ENCODE data around the gene TBC1D14. TPM values are rescaled to one million over a fixed set of nuclear protein-coding genes. Genes with fewer than 3 reads are reported as not detected.

TBC1D14 gene
- total and polyA plus RNA-seq, 2 of the 4 experiments (the other 2 are of a cell fraction) = 31.7 to 40.7 TPM

- Histone ChIP-seq H3K14ac (replicated peaks; ENCODE audit: low read depth, low read length) (no peak overlapping the region), H3K79me1 (ENCODE audit: low read depth in 1 of 2, low read length in 2 of 2) (peaks cover 6 to 15% of the 10 kb centered on the region in 2 experiments; a peak in 3 of 4 replicates), H3K4me1 (ENCODE audit: control insufficient read depth, insufficient read depth, low read length) (peaks cover 6% of the 10 kb centered on the region; the same call in 1 of the 2 replicates), H2BK120ac (ENCODE audit: low read depth, low read length) (no peak overlapping the region), H4K20me1 (ENCODE audit: insufficient read depth, low read length) (peaks cover 4% of the 10 kb centered on the region; the same call in 1 of the 2 replicates), H2BK5ac (ENCODE audit: low read depth, low read length, poor library complexity, severe bottlenecking) (no peak overlapping the region), H3K36me3 (ENCODE audit: control insufficient read depth, insufficient read depth, low read length) (peaks cover 1% of the 10 kb centered on the region; the same call in 1 of the 2 replicates), H3K27me3 (ENCODE audit: control insufficient read depth, insufficient read depth, low read length) (no peaks in the 10 kb centered on the region), H2BK20ac (ENCODE audit: low read depth, low read length) (no peak overlapping the region), H2BK15ac (ENCODE audit: low read depth, low read length) (no peak overlapping the region), H2AFZ (replicated peaks; ENCODE audit: low read length, poor library complexity) (no peak overlapping the region), H3K23ac (ENCODE audit: low read depth, low read length) (no peak overlapping the region), H3K9ac (ENCODE audit: low read depth, low read length) (no peak overlapping the region), H3K9me3 (ENCODE audit: control insufficient read depth, insufficient read depth, low read length) (no peaks in the 10 kb centered on the region), H3K4me3 (ENCODE audit: insufficient read depth, low read depth, low read length) (no peak overlapping the region), H4K91ac (ENCODE audit: insufficient read depth, low read depth, low read length) (no peak overlapping the region), H3K4ac (ENCODE audit: low read depth, low read length) (no peak overlapping the region), H2AK5ac (ENCODE audit: low read depth, low read length) (no peak overlapping the region), H4K5ac (ENCODE audit: low read depth, low read length) (no peak overlapping the region), H3K18ac (ENCODE audit: low read depth, low read length) (no peak overlapping the region), H3K27ac (ENCODE audit: insufficient read depth, low read length) (no peak overlapping the region), H2AK9ac (replicated peaks; ENCODE audit: low read depth, low read length, poor library complexity) (no peak overlapping the region), H3K9me1 (ENCODE audit: insufficient read depth, low read length) (0 out of 2 replicates have a peak, but pooled peaks cover 3% of the 10 kb centered on the region), H3K4me2 (ENCODE audit: low read depth, low read length) (no peak overlapping the region), H3K56ac (ENCODE audit: extremely low read depth, insufficient read depth, low read length) (no peak overlapping the region), H4K8ac (ENCODE audit: low read depth in 2 of 2, low read length in 2 of 2) (no peak overlapping the region)
- ATAC-seq (ENCODE audit: low read depth) (no peak), DNase-seq (no peak)
- WGBS, 2 experiments (ENCODE audit: extremely low coverage in 2 of 2, insufficient read length in 1 of 2) = 94% methylated on average over 10 of the region's 15 CpGs; no CpG with 5 or more reads in 1 of the 2 experiments
- CTCF ChIA-PET = no interaction called here
- intact Hi-C loops (cut with micrococcal nuclease) = no loop called here
- TF ChIP-seq MAFK (IDR thresholded peaks at IDR 0.05; ENCODE audit: low read depth, low read length) (no peak), CEBPB (IDR thresholded peaks at IDR 0.05; ENCODE audit: low read depth, low read length) (no peak), CTCF (conservative IDR thresholded peaks at IDR 0.05; ENCODE audit: low read depth, low read length) (no peak), RFX5 (IDR thresholded peaks at IDR 0.05; ENCODE audit: low read depth, low read length) (no peak), BHLHE40 (IDR thresholded peaks at IDR 0.05; ENCODE audit: low read depth, low read length) (no peak), ELK1 (IDR thresholded peaks at IDR 0.05; ENCODE audit: borderline replicate concordance, low read depth, low read length) (no peak), POLR2A (IDR thresholded peaks at IDR 0.05; ENCODE audit: low read depth, low read length) (no peak), RCOR1 (IDR thresholded peaks at IDR 0.05; ENCODE audit: insufficient replicate concordance, low read length) (no peak), SMC3 (IDR thresholded peaks at IDR 0.05; ENCODE audit: low read depth, low read length) (no peak), MAZ (IDR thresholded peaks at IDR 0.05; ENCODE audit: borderline replicate concordance, low read depth, low read length) (no peak), RAD21 (IDR thresholded peaks at IDR 0.05; ENCODE audit: low read length) (no peak), FOS (IDR thresholded peaks at IDR 0.05; ENCODE audit: low read depth, low read length) (no peak), MXI1 (IDR thresholded peaks at IDR 0.05; ENCODE audit: borderline replicate concordance, low read depth, low read length) (no peak), USF2 (IDR thresholded peaks at IDR 0.05; ENCODE audit: low read depth, low read length) (no peak), NFE2L2 (IDR thresholded peaks at IDR 0.05; ENCODE audit: low read depth, low read length) (no peak), CHD1 (IDR thresholded peaks at IDR 0.05; ENCODE audit: low read depth, low read length) (no peak)
- POLR2A ChIA-PET (ENCODE audit: unreplicated experiment) = no interaction called here
- no TSS peak for BruUV-seq (replicated peaks)
- dilution Hi-C loops (cut with HindIII; ENCODE audit: low sequenced_read_pairs, unreplicated experiment) = no loop called here
- in situ Hi-C loops (cut with MboI; ENCODE audit: low sequenced_read_pairs) = no loop called here
These were observed 58.3 kb downstream of the TBC1D14 start for GRCh38 chr4:6967846-6968340.
